ENCODE results near the gene DYDC2. TPM values are rescaled to one million over a fixed set of nuclear protein-coding genes. Genes with fewer than 3 reads are reported as not detected.

DYDC2 gene, protein sequence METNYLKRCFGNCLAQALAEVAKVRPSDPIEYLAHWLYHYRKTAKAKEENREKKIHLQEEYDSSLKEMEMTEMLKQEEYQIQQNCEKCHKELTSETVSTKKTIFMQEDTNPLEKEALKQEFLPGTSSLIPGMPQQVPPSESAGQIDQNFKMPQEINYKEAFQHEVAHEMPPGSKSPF
- polyA plus RNA-seq (2012; ENCODE audit: insufficient read depth, insufficient read length, low read depth): 2.1 TPM

DNA sequence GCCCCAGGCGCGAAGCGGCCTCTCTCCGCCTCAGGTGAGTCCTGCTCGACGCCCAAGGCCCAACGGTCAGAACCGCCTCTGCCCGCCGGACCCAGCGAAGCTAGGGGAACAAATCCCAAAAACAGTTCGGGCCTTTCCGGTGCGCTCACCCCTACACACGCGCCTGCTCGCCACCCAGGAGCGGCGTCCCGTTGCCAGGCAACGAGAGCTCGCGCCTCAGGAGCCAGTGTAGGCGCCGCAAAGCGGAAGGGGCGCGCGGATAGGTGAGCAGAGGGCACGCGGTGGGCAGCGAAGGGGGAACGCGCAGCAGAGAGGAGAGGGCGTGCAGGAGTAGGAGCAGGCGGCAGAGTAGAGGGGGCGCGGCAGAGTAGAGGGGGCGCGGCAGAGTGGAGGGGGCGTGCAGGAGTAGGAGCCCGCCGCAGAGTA, at the start of gene DYDC2, which contains the start of gene DYDC1:
TSS of gene DYDC2 (plus strand) at position 219 of the 426 bp plus-strand sequence. CDS start 5,663 bp downstream, outside the sequence.
TSS of gene DYDC1 (minus strand) at position 193 of the 426 bp plus-strand sequence. CDS start 4,154 bp downstream, outside the sequence.
- Histone ChIP-seq H3K9me3 (no peaks in the 10 kb centered on the region), H3K27me3 (peaks cover 24% of the 10 kb centered on the region), H3K4me1 (no peaks in the 10 kb centered on the region), H3K4me3 (ENCODE audit: low read depth, low read length) (peak within 1 kb of the TSS; percentile 35), H3K36me3 (no peaks in the 10 kb centered on the region)
- DNase-seq: peak; percentile 60
- TF ChIP-seq, protein P1, sequence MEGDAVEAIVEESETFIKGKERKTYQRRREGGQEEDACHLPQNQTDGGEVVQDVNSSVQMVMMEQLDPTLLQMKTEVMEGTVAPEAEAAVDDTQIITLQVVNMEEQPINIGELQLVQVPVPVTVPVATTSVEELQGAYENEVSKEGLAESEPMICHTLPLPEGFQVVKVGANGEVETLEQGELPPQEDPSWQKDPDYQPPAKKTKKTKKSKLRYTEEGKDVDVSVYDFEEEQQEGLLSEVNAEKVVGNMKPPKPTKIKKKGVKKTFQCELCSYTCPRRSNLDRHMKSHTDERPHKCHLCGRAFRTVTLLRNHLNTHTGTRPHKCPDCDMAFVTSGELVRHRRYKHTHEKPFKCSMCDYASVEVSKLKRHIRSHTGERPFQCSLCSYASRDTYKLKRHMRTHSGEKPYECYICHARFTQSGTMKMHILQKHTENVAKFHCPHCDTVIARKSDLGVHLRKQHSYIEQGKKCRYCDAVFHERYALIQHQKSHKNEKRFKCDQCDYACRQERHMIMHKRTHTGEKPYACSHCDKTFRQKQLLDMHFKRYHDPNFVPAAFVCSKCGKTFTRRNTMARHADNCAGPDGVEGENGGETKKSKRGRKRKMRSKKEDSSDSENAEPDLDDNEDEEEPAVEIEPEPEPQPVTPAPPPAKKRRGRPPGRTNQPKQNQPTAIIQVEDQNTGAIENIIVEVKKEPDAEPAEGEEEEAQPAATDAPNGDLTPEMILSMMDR (IDR thresholded peaks at IDR 0.05; ENCODE audit: low read depth, low read length): no peak

DNA sequence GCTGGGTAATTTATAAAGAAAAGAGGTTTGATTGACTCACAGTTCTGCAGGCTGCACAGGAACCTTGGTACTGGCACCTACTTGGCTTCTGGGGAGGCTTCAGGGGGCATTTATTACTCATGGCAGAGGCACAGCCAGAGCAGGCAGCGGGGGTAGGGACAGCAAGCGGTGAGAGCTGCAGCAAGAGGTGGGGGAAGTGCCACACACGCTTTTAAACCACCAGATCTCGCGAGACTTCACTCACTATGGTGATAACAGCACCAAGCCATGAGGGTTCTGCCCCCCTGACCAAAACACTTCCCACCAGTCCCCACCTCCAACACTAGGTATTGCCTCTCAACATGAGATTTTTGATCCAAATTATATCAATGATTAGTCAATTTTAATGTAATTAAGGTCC, 43.1 kb upstream of the DYDC2 start:
- Histone ChIP-seq H3K27me3 (no peaks in the 10 kb centered on the region), H3K9me3 (no peaks in the 10 kb centered on the region), H3K4me1 (no peaks in the 10 kb centered on the region), H3K4me3 (ENCODE audit: low read depth, low read length) (no peak overlapping the region), H3K36me3 (no peaks in the 10 kb centered on the region)
- TF ChIP-seq, protein P1 (IDR thresholded peaks at IDR 0.05; ENCODE audit: low read depth, low read length): no peak
- DNase-seq: no peak

DNA sequence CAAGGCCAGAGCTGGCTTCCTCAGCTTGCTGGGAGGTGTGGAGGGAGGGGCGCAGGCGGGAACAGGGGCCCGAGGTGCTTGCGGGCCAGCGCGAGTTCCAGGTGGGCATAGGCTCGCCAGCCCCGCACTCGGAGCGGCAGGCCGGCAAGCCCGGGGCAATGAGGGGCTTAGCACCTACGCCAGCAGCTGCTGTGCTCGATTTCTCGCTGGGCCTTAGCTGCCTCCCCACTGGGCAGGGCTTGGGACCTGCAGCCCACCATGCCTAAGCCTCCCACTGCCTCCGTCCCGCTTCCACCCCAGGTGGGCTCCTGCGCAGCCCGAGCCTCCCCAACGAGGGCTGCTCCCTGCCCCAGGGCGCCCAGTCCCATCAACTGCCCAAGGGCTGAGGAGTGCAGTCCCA, 41.2 kb upstream of the DYDC2 start:
- DNase-seq: no peak
- Histone ChIP-seq H3K9me3 (no peaks in the 10 kb centered on the region), H3K4me3 (ENCODE audit: low read depth, low read length) (no peak overlapping the region), H3K4me1 (no peaks in the 10 kb centered on the region), H3K36me3 (no peaks in the 10 kb centered on the region), H3K27me3 (no peaks in the 10 kb centered on the region)
- TF ChIP-seq, protein P1 (IDR thresholded peaks at IDR 0.05; ENCODE audit: low read depth, low read length): no peak

DNA sequence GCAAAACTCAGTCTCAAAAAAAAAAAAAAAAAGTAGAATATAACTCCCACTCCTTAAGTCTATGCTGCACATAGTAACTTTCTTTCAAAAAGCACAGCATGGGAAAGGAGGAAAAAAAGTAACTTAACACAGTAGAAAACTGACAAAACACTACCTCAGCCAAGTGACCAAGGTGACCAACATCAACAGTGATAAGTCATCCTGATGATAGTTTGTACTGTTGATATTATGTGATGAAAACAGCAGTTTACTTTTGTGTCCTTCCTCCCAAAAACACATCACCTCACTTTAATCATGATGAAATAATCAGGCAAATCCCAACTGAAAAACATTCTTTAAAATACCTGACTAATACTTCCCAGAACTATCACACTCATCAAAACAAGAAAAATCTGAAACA, 37.8 kb upstream of the DYDC2 start:
- Histone ChIP-seq H3K4me3 (ENCODE audit: low read depth, low read length) (no peak overlapping the region), H3K27me3 (no peaks in the 10 kb centered on the region), H3K4me1 (no peaks in the 10 kb centered on the region), H3K9me3 (no peaks in the 10 kb centered on the region), H3K36me3 (no peaks in the 10 kb centered on the region)
- TF ChIP-seq, protein P1 (IDR thresholded peaks at IDR 0.05; ENCODE audit: low read depth, low read length): no peak
- no peak for DNase-seq

DNA sequence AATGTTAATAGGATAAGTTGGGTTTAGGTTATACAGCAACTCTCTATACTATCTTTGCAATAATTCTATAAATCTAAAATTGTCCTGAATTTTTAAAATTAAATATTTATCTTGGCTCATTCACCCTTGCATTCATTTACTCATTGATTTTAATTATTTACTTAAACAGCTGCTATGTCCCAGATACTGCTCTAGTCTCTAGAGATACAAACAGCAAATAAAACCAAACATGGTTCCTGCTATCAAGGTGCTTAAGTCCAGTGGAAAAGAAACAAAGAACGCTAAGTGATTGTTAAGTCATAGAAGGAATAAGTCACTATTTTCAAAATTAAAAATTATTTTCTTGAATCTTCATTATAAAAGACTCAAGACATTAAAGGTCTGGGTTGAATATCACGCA, 37.3 kb upstream of the DYDC2 start:
- TF ChIP-seq, protein P1 (IDR thresholded peaks at IDR 0.05; ENCODE audit: low read depth, low read length): no peak
- no peak for DNase-seq
- H3K4me1 ChIP-seq: no peaks in the 10 kb centered on the region
- H3K4me3 ChIP-seq (ENCODE audit: low read depth, low read length): no peak overlapping the region
- no peaks in the 10 kb centered on the region for H3K36me3 ChIP-seq
- no peaks in the 10 kb centered on the region for H3K27me3 ChIP-seq
- H3K9me3 ChIP-seq: no peaks in the 10 kb centered on the region

DNA sequence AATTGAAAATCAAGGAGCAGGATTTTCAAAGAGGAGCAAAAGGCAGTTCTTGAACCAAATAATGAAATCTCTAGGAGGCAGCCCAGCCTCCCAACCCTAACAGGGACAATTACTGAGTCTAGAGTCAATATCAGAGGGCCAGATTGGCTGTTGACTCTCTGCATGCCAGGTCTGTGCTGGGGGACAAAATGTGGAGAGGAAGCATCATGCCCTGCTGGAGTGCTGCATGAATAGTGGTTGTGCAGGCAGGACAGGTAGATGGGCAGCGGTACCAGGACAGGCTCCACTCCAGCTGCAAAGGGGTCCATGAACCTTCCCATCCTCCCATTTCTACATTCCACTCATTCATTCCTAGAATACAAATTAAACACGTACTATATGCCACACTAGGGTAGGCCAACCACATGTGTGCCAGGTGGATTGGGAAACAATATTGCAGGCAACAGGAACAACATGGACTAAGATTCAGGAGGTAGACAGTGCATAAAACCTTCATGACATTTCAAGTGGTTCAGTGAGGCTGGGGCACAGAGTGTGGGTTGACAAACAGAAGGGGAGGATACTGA, 36.8 kb upstream of the DYDC2 start:
- no peak for DNase-seq
- Histone ChIP-seq H3K27me3 (no peaks in the 10 kb centered on the region), H3K9me3 (no peaks in the 10 kb centered on the region), H3K36me3 (no peaks in the 10 kb centered on the region), H3K4me1 (no peaks in the 10 kb centered on the region), H3K4me3 (ENCODE audit: low read depth, low read length) (no peak overlapping the region)
- TF ChIP-seq, protein P1 (IDR thresholded peaks at IDR 0.05; ENCODE audit: low read depth, low read length): no peak
